Stimulated activated CD4-positive, alpha-beta T cell treated with anti-CD3 and anti-CD28 coated beads, Interleukin-4, amount 100 ng/mL, for 24 hours (primary cell): ENCODE data around the gene SBK1.
"Not testable (repeated sequence)": the region's sequence is repeated elsewhere in the genome, so short reads cannot be mapped to it uniquely, and the experiment has no call there.

ENCODE experiments used
- DNase-seq: peaks from one replicate; pipeline ENCODE4 v3.0.0-alpha.2; 2020

Gene SBK1

GRCh38 chr16:28291651-28292626 is at the start of gene SBK1:
Gene SBK1 (plus strand): TSS chr16:28292525. CDS start chr16:28317392, 24,867 bp downstream.
- DNase-seq = peak; percentile 78

GRCh38 chr16:28249483-28249882 is 42.8 kb upstream of the SBK1 start:
- DNase-seq = not testable (repeated sequence)

- DNase-seq = no peak
These were observed 41.3 kb upstream of the SBK1 start for GRCh38 chr16:28250999-28251398.

GRCh38 chr16:28254158-28254557 is 38.2 kb upstream of the SBK1 start:
- no peak for DNase-seq

- no peak for DNase-seq
These were observed 36.5 kb upstream of the SBK1 start for GRCh38 chr16:28255838-28256237.

GRCh38 chr16:28257256-28257655 is 35.1 kb upstream of the SBK1 start:
- no peak for DNase-seq

- DNase-seq = no peak
These were observed 33.8 kb upstream of the SBK1 start for GRCh38 chr16:28258567-28258966.

- no peak for DNase-seq
These were observed 33.1 kb upstream of the SBK1 start for GRCh38 chr16:28259091-28259780.

- DNase-seq = no peak
These were observed 32.6 kb upstream of the SBK1 start for GRCh38 chr16:28259781-28260150.

GRCh38 chr16:28260193-28260592 is 32.1 kb upstream of the SBK1 start:
- no peak for DNase-seq

GRCh38 chr16:28261942-28262341 is 30.4 kb upstream of the SBK1 start:
- no peak for DNase-seq

GRCh38 chr16:28263305-28263704 is 29.0 kb upstream of the SBK1 start:
- no peak for DNase-seq

- no peak for DNase-seq
These were observed 27.7 kb upstream of the SBK1 start for GRCh38 chr16:28264656-28265055.

GRCh38 chr16:28265822-28266221 is 26.5 kb upstream of the SBK1 start:
- DNase-seq = no peak

- no peak for DNase-seq
These were observed 25.0 kb upstream of the SBK1 start for GRCh38 chr16:28267356-28267755.

GRCh38 chr16:28273511-28273910 is 18.8 kb upstream of the SBK1 start:
- DNase-seq = no peak

- DNase-seq = no peak
These were observed 17.6 kb upstream of the SBK1 start for GRCh38 chr16:28274676-28275075.

GRCh38 chr16:28276301-28276700 is 16.0 kb upstream of the SBK1 start:
- no peak for DNase-seq

- DNase-seq = peak; percentile 87
These were observed 14.6 kb upstream of the SBK1 start for GRCh38 chr16:28277537-28278388.

- no peak for DNase-seq
These were observed 13.3 kb upstream of the SBK1 start for GRCh38 chr16:28279006-28279405.

- DNase-seq = no peak
These were observed 11.2 kb upstream of the SBK1 start for GRCh38 chr16:28280881-28281836.

- DNase-seq = no peak
These were observed 10.3 kb upstream of the SBK1 start for GRCh38 chr16:28282045-28282444.
